Measurements from ENCODE around the gene CHST1.

Gene CHST1

DNA sequence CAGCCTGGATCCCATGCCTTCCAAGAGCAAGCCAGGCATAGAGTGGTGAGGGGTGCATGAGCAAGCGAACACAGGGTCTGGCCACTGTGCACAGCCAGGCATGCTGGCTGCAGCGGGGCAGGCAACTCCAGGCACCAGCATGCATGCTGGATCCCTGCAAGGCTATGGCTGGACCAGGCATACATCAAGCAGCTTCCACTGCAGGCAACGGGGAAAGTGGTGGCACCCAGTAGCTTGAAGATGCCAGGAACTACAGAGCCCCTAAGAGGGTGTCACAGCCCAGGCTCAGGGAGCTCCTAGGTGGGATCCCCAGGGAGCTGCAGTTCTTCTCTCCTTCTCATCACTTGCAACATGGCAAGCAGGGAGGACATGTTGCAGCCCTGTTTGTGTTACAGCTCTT lies 45.2 kb downstream of the CHST1 start:
- Histone ChIP-seq H2AK5ac (ENCODE audit: low read length) (no peak overlapping the region), H3K4me1 (ENCODE audit: control insufficient read depth in 1 of 2, insufficient read depth in 2 of 2, low read length in 2 of 2) (no peaks in the 10 kb centered on the region), H4K8ac (ENCODE audit: low read depth, low read length) (no peak overlapping the region), H3K4me3 (ENCODE audit: low read depth, low read length) (no peak overlapping the region), H3K18ac (ENCODE audit: low read length) (no peak overlapping the region), H3K4ac (ENCODE audit: low read depth, low read length) (no peak overlapping the region), H3K4me2 (ENCODE audit: low read length) (no peak overlapping the region), H2BK12ac (ENCODE audit: low read length) (no peak overlapping the region), H4K12ac (ENCODE audit: low read depth, low read length) (no peak overlapping the region), H3K23ac (ENCODE audit: low read length) (no peak overlapping the region), H3K14ac (ENCODE audit: low read length) (no peak overlapping the region), H3K79me1 (ENCODE audit: low read length) (no peaks in the 10 kb centered on the region), H2BK120ac (ENCODE audit: insufficient read depth, low read length, poor library complexity) (no peak overlapping the region), H3K9me3 (ENCODE audit: insufficient read depth, low read depth, low read length) (peaks cover 12% of the 10 kb centered on the region), H3K9ac (ENCODE audit: low read length) (no peak overlapping the region), H2AFZ (ENCODE audit: insufficient read depth, low read length, poor library complexity) (no peak overlapping the region), H3K27ac (ENCODE audit: low read depth, low read length) (no peak overlapping the region), H2BK5ac (ENCODE audit: low read depth, low read length, poor library complexity) (no peak overlapping the region), H3K79me2 (ENCODE audit: control insufficient read depth, insufficient read depth, low read length, poor library complexity) (no peaks in the 10 kb centered on the region), H4K91ac (ENCODE audit: low read depth, low read length) (no peak overlapping the region), H3K36me3 (ENCODE audit: control insufficient read depth in 1 of 2, insufficient read depth in 2 of 2, low read length in 2 of 2) (no peaks in the 10 kb centered on the region), H3K27me3 (ENCODE audit: insufficient read depth, low read length) (no peaks in the 10 kb centered on the region)
- no CpG with 5 or more reads among the region's 3 CpGs for WGBS (ENCODE audit: extremely low coverage, insufficient coverage, insufficient read length)
- no peak for DNase-seq

DNA sequence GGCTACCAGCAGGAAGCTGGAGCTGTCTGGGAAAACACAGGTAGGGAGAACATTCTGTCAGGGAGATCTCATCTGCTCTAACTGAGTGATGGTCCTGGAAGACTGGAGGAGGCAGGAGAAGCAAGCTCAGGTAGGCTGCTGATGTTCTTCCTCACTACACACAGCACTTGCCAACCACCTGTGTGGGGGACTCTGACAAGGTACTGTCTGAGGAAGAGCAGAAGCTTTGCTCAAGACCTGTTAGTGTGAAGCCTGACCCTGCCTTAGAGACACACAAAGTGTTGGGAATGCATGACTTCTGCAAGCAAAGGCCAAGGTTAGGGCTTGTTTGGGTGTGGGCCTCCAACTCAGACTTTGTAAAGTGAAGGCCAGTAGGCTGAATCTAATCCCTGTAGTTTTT lies 46.5 kb downstream of the CHST1 start:
- H3K4me1 ChIP-seq (ENCODE audit: control insufficient read depth in 1 of 2, insufficient read depth in 2 of 2, low read length in 2 of 2): no peaks in the 10 kb centered on the region
- no peak overlapping the region for H3K4me2 ChIP-seq (ENCODE audit: low read length)
- H2AK5ac ChIP-seq (ENCODE audit: low read length): no peak overlapping the region
- H4K8ac ChIP-seq (ENCODE audit: low read depth, low read length): no peak overlapping the region
- H3K27ac ChIP-seq (ENCODE audit: low read depth, low read length): no peak overlapping the region
- no peak overlapping the region for H3K23ac ChIP-seq (ENCODE audit: low read length)
- no peak overlapping the region for H4K91ac ChIP-seq (ENCODE audit: low read depth, low read length)
- peaks cover 12% of the 10 kb centered on the region for H3K9me3 ChIP-seq (ENCODE audit: insufficient read depth, low read depth, low read length)
- no peaks in the 10 kb centered on the region for H3K27me3 ChIP-seq (ENCODE audit: insufficient read depth, low read length)
- no peaks in the 10 kb centered on the region for H3K79me1 ChIP-seq (ENCODE audit: low read length)
- no peak overlapping the region for H2BK120ac ChIP-seq (ENCODE audit: insufficient read depth, low read length, poor library complexity)
- H3K4me3 ChIP-seq (ENCODE audit: low read depth, low read length): no peak overlapping the region
- H3K36me3 ChIP-seq (ENCODE audit: control insufficient read depth in 1 of 2, insufficient read depth in 2 of 2, low read length in 2 of 2): no peaks in the 10 kb centered on the region
- H3K18ac ChIP-seq (ENCODE audit: low read length): no peak overlapping the region
- no peak for DNase-seq
- no peak overlapping the region for H4K12ac ChIP-seq (ENCODE audit: low read depth, low read length)
- H3K9ac ChIP-seq (ENCODE audit: low read length): no peak overlapping the region
- no peak overlapping the region for H2BK5ac ChIP-seq (ENCODE audit: low read depth, low read length, poor library complexity)
- no peak overlapping the region for H2AFZ ChIP-seq (ENCODE audit: insufficient read depth, low read length, poor library complexity)
- no peak overlapping the region for H3K4ac ChIP-seq (ENCODE audit: low read depth, low read length)
- no peaks in the 10 kb centered on the region for H3K79me2 ChIP-seq (ENCODE audit: control insufficient read depth, insufficient read depth, low read length, poor library complexity)
- no peak overlapping the region for H2BK12ac ChIP-seq (ENCODE audit: low read length)
- H3K14ac ChIP-seq (ENCODE audit: low read length): no peak overlapping the region

DNA sequence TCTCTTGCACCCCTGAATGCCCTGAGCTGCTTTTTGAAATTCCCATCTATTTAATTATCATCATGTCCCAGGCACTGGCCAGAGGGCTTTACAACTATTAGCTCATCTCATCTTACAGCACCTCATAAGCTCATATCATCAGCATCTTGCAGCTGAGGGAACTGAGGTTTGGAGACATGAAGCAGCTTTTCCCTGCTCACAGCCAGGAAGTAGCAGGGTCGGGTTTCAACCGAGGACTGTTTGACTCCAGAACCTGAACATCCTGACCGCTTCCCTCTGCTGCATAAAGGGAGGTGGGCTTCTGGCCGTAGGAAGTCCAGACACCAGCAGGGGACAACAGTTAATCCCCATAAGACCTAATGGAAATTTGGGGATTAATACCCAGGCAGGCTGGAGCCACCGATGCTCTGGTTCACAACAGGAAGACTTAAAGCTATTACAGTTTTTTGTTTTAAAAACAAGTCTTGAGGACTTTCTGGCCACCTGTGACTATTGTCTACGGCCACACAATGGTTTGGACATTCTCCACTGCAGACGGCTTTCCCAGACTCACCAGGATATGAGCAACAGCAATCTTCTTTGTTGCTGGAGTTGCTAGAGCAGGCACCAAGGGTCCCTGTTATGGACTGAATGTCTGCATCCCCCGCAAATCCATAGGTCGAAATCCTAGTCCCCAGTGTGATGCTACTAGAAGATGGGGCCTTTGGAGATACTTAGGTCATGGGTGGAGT lies 47.4 kb downstream of the CHST1 start:
- no peaks in the 10 kb centered on the region for H3K27me3 ChIP-seq (ENCODE audit: insufficient read depth, low read length)
- no peaks in the 10 kb centered on the region for H3K36me3 ChIP-seq (ENCODE audit: control insufficient read depth in 1 of 2, insufficient read depth in 2 of 2, low read length in 2 of 2)
- no peak overlapping the region for H3K18ac ChIP-seq (ENCODE audit: low read length)
- no peak overlapping the region for H3K23ac ChIP-seq (ENCODE audit: low read length)
- H4K91ac ChIP-seq (ENCODE audit: low read depth, low read length): no peak overlapping the region
- H2BK120ac ChIP-seq (ENCODE audit: insufficient read depth, low read length, poor library complexity): no peak overlapping the region
- H3K9ac ChIP-seq (ENCODE audit: low read length): no peak overlapping the region
- H3K79me2 ChIP-seq (ENCODE audit: control insufficient read depth, insufficient read depth, low read length, poor library complexity): no peaks in the 10 kb centered on the region
- peaks cover 12% of the 10 kb centered on the region for H3K9me3 ChIP-seq (ENCODE audit: insufficient read depth, low read depth, low read length)
- no peak overlapping the region for H4K12ac ChIP-seq (ENCODE audit: low read depth, low read length)
- H2AK5ac ChIP-seq (ENCODE audit: low read length): no peak overlapping the region
- H3K4me2 ChIP-seq (ENCODE audit: low read length): no peak overlapping the region
- DNase-seq: no peak
- no peaks in the 10 kb centered on the region for H3K4me1 ChIP-seq (ENCODE audit: control insufficient read depth in 1 of 2, insufficient read depth in 2 of 2, low read length in 2 of 2)
- no peak overlapping the region for H3K27ac ChIP-seq (ENCODE audit: low read depth, low read length)
- H4K8ac ChIP-seq (ENCODE audit: low read depth, low read length): no peak overlapping the region
- no peak overlapping the region for H3K14ac ChIP-seq (ENCODE audit: low read length)
- H3K4ac ChIP-seq (ENCODE audit: low read depth, low read length): no peak overlapping the region
- H2BK12ac ChIP-seq (ENCODE audit: low read length): no peak overlapping the region
- WGBS (ENCODE audit: extremely low coverage, insufficient coverage, insufficient read length): no CpG with 5 or more reads among the region's 9 CpGs
- no peaks in the 10 kb centered on the region for H3K79me1 ChIP-seq (ENCODE audit: low read length)
- no peak overlapping the region for H3K4me3 ChIP-seq (ENCODE audit: low read depth, low read length)
- H2AFZ ChIP-seq (ENCODE audit: insufficient read depth, low read length, poor library complexity): no peak overlapping the region
- H2BK5ac ChIP-seq (ENCODE audit: low read depth, low read length, poor library complexity): no peak overlapping the region

DNA sequence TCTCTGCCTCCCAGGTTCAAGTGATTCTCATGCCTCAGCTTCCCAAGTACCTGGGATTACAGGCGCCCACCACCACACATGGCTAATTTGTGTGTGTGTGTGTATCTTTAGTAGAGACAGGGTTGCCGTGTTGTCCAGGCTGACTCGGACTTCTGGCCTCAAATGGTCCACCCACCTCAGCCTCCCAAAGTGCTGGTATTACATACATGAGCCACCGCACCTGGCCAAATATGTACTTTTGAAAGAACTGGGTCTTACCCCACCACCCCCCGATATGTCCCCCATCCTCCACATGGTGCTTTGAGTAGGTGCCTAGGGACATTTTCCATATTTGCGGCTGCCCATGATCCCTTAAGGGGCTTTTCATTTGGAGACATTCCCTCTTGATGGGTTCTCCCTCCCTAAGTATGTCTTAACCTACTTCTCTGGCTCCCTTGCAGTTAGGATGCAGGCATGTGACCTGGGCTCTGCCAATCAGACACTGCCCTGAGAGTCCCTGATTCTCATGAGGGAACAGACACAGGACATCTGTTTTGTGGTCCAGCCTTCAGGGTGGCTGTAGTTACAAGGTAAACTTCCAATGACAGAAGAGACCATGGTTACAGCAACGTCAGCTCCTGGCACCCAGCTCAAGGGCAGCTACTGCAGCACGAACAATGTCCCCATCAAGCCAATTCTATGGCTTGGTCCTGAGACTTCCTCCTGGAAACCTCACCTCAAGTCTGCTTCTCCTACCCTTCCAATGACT lies 48.4 kb downstream of the CHST1 start:
- WGBS (ENCODE audit: extremely low coverage, insufficient coverage, insufficient read length): no CpG with 5 or more reads among the region's 8 CpGs
- H3K79me1 ChIP-seq (ENCODE audit: low read length): no peaks in the 10 kb centered on the region

More for the DNA sequence above, 48.4 kb downstream of the CHST1 start:
- no peak overlapping the region for H3K14ac ChIP-seq (ENCODE audit: low read length)
- H2AFZ ChIP-seq (ENCODE audit: insufficient read depth, low read length, poor library complexity): no peak overlapping the region
- H2AK5ac ChIP-seq (ENCODE audit: low read length): no peak overlapping the region
- H2BK120ac ChIP-seq (ENCODE audit: insufficient read depth, low read length, poor library complexity): no peak overlapping the region
- DNase-seq: no peak
- H3K27me3 ChIP-seq (ENCODE audit: insufficient read depth, low read length): peaks cover 2% of the 10 kb centered on the region
- H3K18ac ChIP-seq (ENCODE audit: low read length): no peak overlapping the region
- peaks cover 12% of the 10 kb centered on the region for H3K9me3 ChIP-seq (ENCODE audit: insufficient read depth, low read depth, low read length)
- no peaks in the 10 kb centered on the region for H3K36me3 ChIP-seq (ENCODE audit: control insufficient read depth in 1 of 2, insufficient read depth in 2 of 2, low read length in 2 of 2)
- H2BK5ac ChIP-seq (ENCODE audit: low read depth, low read length, poor library complexity): no peak overlapping the region
- H3K4ac ChIP-seq (ENCODE audit: low read depth, low read length): no peak overlapping the region
- no peak overlapping the region for H3K23ac ChIP-seq (ENCODE audit: low read length)
- no peak overlapping the region for H3K27ac ChIP-seq (ENCODE audit: low read depth, low read length)
- H4K91ac ChIP-seq (ENCODE audit: low read depth, low read length): no peak overlapping the region
- no peak overlapping the region for H4K8ac ChIP-seq (ENCODE audit: low read depth, low read length)
- H3K4me2 ChIP-seq (ENCODE audit: low read length): no peak overlapping the region
- H3K79me2 ChIP-seq (ENCODE audit: control insufficient read depth, insufficient read depth, low read length, poor library complexity): no peaks in the 10 kb centered on the region
- no peak overlapping the region for H3K4me3 ChIP-seq (ENCODE audit: low read depth, low read length)
- H3K4me1 ChIP-seq (ENCODE audit: control insufficient read depth in 1 of 2, insufficient read depth in 2 of 2, low read length in 2 of 2): no peaks in the 10 kb centered on the region
- H4K12ac ChIP-seq (ENCODE audit: low read depth, low read length): no peak overlapping the region
- no peak overlapping the region for H3K9ac ChIP-seq (ENCODE audit: low read length)
- H2BK12ac ChIP-seq (ENCODE audit: low read length): no peak overlapping the region
